ENCODE measurements around the gene C22orf23. TPM values are rescaled to one million over a fixed set of nuclear protein-coding genes. Genes with fewer than 3 reads are reported as not detected.

C22orf23 gene
- total and polyA plus RNA-seq, 7 donors: 0.15 to 0.36 TPM; not detected in 5

- no peak overlapping the region for H3K4me3 ChIP-seq
- intact Hi-C loops (cut with DNase I): no loop called here
- H3K27me3 ChIP-seq: no peaks in the 10 kb centered on the region
- WGBS, 2 donors: 89 to 92% methylated on average over 25 of the region's 25 CpGs
- H3K27ac ChIP-seq: peak overlapping the region in 3 of 4 donors; percentile 66 to 97 (median 70)
- no peak for TF ChIP-seq CTCF (IDR thresholded peaks at IDR 0.05)
- no peak for TF ChIP-seq EP300 (IDR thresholded peaks at IDR 0.05)
- no peak for TF ChIP-seq POLR2A (IDR thresholded peaks at IDR 0.05)
- no peak for DNase-seq
- peaks cover 0 to 51% (median 30%) of the 10 kb centered on the region in 4 donors for H3K4me1 ChIP-seq
- no peaks in the 10 kb centered on the region for H3K9me3 ChIP-seq
- H3K36me3 ChIP-seq: peaks cover 24 to 99% (median 86%) of the 10 kb centered on the region in 4 donors
Measured at GRCh38 chr22:37918580-37919270, 34.7 kb downstream of the C22orf23 start.

- intact Hi-C loops (cut with DNase I): no loop called here
- H3K4me3 ChIP-seq: no peak overlapping the region
- H3K27ac ChIP-seq: peak overlapping the region in 3 of 4 donors; percentile 66 to 97 (median 70)
- 84 to 91% methylated on average over 4 of the region's 4 CpGs for WGBS, 2 donors
- DNase-seq: no peak
- H3K36me3 ChIP-seq: peaks cover 24 to 99% (median 90%) of the 10 kb centered on the region in 4 donors
- H3K4me1 ChIP-seq: peaks cover 0 to 59% (median 31%) of the 10 kb centered on the region in 4 donors
- TF ChIP-seq POLR2A (IDR thresholded peaks at IDR 0.05) (no peak), CTCF (IDR thresholded peaks at IDR 0.05) (no peak), POLR2AphosphoS5 (IDR thresholded peaks at IDR 0.05) (no peak), EP300 (IDR thresholded peaks at IDR 0.05) (no peak)
- H3K9me3 ChIP-seq: no peaks in the 10 kb centered on the region
- no peaks in the 10 kb centered on the region for H3K27me3 ChIP-seq
Measured at GRCh38 chr22:37917874-37918548, 35.4 kb downstream of the C22orf23 start.

- no peaks in the 10 kb centered on the region for H3K27me3 ChIP-seq
- no peak for TF ChIP-seq EP300 (IDR thresholded peaks at IDR 0.05)
- no peak for TF ChIP-seq POLR2AphosphoS5 (IDR thresholded peaks at IDR 0.05)
- TF ChIP-seq POLR2A (IDR thresholded peaks at IDR 0.05): no peak
- TF ChIP-seq CTCF (IDR thresholded peaks at IDR 0.05): no peak
- H3K4me3 ChIP-seq: no peak overlapping the region
- 96% methylated on average over 5 of the region's 5 CpGs for WGBS, 2 donors
- H3K9me3 ChIP-seq: no peaks in the 10 kb centered on the region
- intact Hi-C loops (cut with DNase I): no loop called here
- peaks cover 24 to 94% (median 89%) of the 10 kb centered on the region in 4 donors for H3K36me3 ChIP-seq
- peak overlapping the region in 3 of 4 donors; percentile 66 to 97 (median 70) for H3K27ac ChIP-seq
- peaks cover 0 to 63% (median 34%) of the 10 kb centered on the region in 4 donors for H3K4me1 ChIP-seq
- no peak for DNase-seq
Measured at GRCh38 chr22:37916311-37916710, 37.1 kb downstream of the C22orf23 start.

- peaks cover 0 to 77% (median 60%) of the 10 kb centered on the region in 4 donors for H3K4me1 ChIP-seq
- WGBS, 2 donors: 78 to 86% methylated on average over 7 of the region's 7 CpGs
- H3K36me3 ChIP-seq: peaks cover 14 to 64% (median 61%) of the 10 kb centered on the region in 4 donors
- peak overlapping the region; percentile 88 to 97 (median 92) for H3K27ac ChIP-seq
- H3K4me3 ChIP-seq: no peak overlapping the region
- no peaks in the 10 kb centered on the region for H3K9me3 ChIP-seq
- DNase-seq: no peak
- TF ChIP-seq POLR2AphosphoS5 (IDR thresholded peaks at IDR 0.05): no peak
- no peak for TF ChIP-seq POLR2A (IDR thresholded peaks at IDR 0.05)
- no peak for TF ChIP-seq EP300 (IDR thresholded peaks at IDR 0.05)
- no peak for TF ChIP-seq CTCF (IDR thresholded peaks at IDR 0.05)
- intact Hi-C loops (cut with DNase I): no loop called here
- no peaks in the 10 kb centered on the region for H3K27me3 ChIP-seq
Measured at GRCh38 chr22:37913233-37913721, 40.1 kb downstream of the C22orf23 start.
